ENCODE results near the gene GLI3.

DNA sequence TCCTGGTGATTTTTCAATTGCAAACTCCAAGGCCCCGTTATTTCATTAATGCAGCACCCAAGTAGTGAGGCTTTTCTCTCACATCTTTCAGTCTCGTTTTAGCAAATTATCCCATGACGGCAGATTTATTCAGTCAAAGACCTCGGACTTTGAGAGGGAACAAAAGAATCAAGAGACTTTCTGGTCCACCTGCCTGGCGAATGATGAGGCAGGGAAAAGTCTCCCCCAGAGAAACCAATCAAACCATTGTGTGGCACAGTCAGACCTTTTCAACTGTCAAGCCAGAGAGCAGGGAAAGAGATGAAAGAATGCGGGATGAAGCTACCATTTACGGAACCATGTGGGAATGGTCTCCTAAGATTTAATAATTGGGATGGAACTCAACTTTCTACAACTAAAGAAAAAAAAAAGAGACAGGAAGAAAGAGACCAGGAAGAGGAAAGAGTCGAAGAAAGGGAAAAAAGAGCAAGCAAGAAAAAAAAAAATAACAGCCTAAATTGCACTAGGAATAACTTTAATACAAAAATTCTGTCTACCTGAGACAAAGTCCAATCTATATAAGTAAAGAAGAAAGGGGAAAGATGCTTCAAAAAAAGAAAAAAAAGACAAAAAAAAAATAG is 22.8 kb downstream of the GLI3 start:
- TF ChIP-seq, protein P1, sequence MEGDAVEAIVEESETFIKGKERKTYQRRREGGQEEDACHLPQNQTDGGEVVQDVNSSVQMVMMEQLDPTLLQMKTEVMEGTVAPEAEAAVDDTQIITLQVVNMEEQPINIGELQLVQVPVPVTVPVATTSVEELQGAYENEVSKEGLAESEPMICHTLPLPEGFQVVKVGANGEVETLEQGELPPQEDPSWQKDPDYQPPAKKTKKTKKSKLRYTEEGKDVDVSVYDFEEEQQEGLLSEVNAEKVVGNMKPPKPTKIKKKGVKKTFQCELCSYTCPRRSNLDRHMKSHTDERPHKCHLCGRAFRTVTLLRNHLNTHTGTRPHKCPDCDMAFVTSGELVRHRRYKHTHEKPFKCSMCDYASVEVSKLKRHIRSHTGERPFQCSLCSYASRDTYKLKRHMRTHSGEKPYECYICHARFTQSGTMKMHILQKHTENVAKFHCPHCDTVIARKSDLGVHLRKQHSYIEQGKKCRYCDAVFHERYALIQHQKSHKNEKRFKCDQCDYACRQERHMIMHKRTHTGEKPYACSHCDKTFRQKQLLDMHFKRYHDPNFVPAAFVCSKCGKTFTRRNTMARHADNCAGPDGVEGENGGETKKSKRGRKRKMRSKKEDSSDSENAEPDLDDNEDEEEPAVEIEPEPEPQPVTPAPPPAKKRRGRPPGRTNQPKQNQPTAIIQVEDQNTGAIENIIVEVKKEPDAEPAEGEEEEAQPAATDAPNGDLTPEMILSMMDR (conservative IDR thresholded peaks at IDR 0.05; ENCODE audit: low read depth, low read length), result no peak
- TF ChIP-seq POLR2A (IDR thresholded peaks at IDR 0.05; ENCODE audit: low read depth, low read length) (no peak), CEBPB (IDR thresholded peaks at IDR 0.05; ENCODE audit: low read depth, low read length) (no peak), NFE2L2 (IDR thresholded peaks at IDR 0.05; ENCODE audit: low read depth, low read length) (no peak), RCOR1 (IDR thresholded peaks at IDR 0.05; ENCODE audit: insufficient replicate concordance, low read length) (no peak), MXI1 (IDR thresholded peaks at IDR 0.05; ENCODE audit: borderline replicate concordance, low read depth, low read length) (no peak), MAZ (IDR thresholded peaks at IDR 0.05; ENCODE audit: borderline replicate concordance, low read depth, low read length) (no peak), BHLHE40 (IDR thresholded peaks at IDR 0.05; ENCODE audit: low read depth, low read length) (no peak)
- TF ChIP-seq, protein P2, sequence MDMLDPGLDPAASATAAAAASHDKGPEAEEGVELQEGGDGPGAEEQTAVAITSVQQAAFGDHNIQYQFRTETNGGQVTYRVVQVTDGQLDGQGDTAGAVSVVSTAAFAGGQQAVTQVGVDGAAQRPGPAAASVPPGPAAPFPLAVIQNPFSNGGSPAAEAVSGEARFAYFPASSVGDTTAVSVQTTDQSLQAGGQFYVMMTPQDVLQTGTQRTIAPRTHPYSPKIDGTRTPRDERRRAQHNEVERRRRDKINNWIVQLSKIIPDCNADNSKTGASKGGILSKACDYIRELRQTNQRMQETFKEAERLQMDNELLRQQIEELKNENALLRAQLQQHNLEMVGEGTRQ (IDR thresholded peaks at IDR 0.05; ENCODE audit: low read depth, low read length), result no peak

Data from IMR-90 (cell line).